Measurements from ENCODE around the gene ZNF837. TPM values are rescaled to one million over a fixed set of nuclear protein-coding genes. Genes with fewer than 3 reads are reported as not detected.

The ZNF837 gene
- polyA plus RNA-seq, 3 donors from 2014 or later = 1.2 to 3.6 (median 1.4) TPM

GRCh38 chr19:58326501-58326913 is 54.3 kb downstream of the ZNF837 start:
- Mint-ChIP-seq H3K27me3 (ENCODE audit: low read depth in 3 of 3) (peaks cover 0 to 2% (median 1%) of the 10 kb centered on the region in 3 donors), H3K4me3 (no peak overlapping the region), H3K27ac (no peak overlapping the region), H3K36me3 (peaks cover 0 to 5% (median 4%) of the 10 kb centered on the region in 3 donors), H3K4me1 (no peaks in the 10 kb centered on the region), H3K9me3 (no peaks in the 10 kb centered on the region)
- DNase-seq = peak in 2 of 3 donors; percentile 90

- no peak overlapping the region for H3K27ac Mint-ChIP-seq
- H3K36me3 Mint-ChIP-seq = peaks cover 0 to 5% (median 4%) of the 10 kb centered on the region in 3 donors
- DNase-seq = no peak
- no peak overlapping the region for H3K4me3 Mint-ChIP-seq
- peaks cover 0 to 2% (median 1%) of the 10 kb centered on the region in 3 donors for H3K27me3 Mint-ChIP-seq (ENCODE audit: low read depth in 3 of 3)
- H3K9me3 Mint-ChIP-seq = no peaks in the 10 kb centered on the region
- no peaks in the 10 kb centered on the region for H3K4me1 Mint-ChIP-seq
Measured at GRCh38 chr19:58325311-58326022, 55.4 kb downstream of the ZNF837 start.

GRCh38 chr19:58319241-58319640 is 61.6 kb downstream of the ZNF837 start:
- Mint-ChIP-seq H3K4me1 (no peaks in the 10 kb centered on the region), H3K4me3 (no peak overlapping the region), H3K9me3 (no peaks in the 10 kb centered on the region), H3K36me3 (peaks cover 7 to 17% (median 15%) of the 10 kb centered on the region in 3 donors), H3K27me3 (ENCODE audit: low read depth in 3 of 3) (peaks cover 0 to 2% (median 0%) of the 10 kb centered on the region in 3 donors), H3K27ac (no peak overlapping the region)
- DNase-seq = no peak

- Mint-ChIP-seq H3K9me3 (no peaks in the 10 kb centered on the region), H3K27me3 (ENCODE audit: low read depth in 3 of 3) (no peaks in the 10 kb centered on the region), H3K4me3 (no peak overlapping the region), H3K36me3 (peaks cover 12 to 22% (median 21%) of the 10 kb centered on the region in 3 donors), H3K4me1 (no peaks in the 10 kb centered on the region), H3K27ac (no peak overlapping the region)
- DNase-seq = no peak
Measured at GRCh38 chr19:58318297-58318696, 62.5 kb downstream of the ZNF837 start.

Other genes with a start within 250 kb of the ZNF837 start
- 10 to 100 TPM in 1 of 3 donors, 1 to 10 TPM in 2; 4.0 to 11.5 (median 6.6) TPM for gene ZNF329, start 230.2 kb downstream of the ZNF837 start, polyA plus RNA-seq
- 10 to 100 TPM; 12.5 to 26.2 (median 20.2) TPM for gene ZNF274, start 198.0 kb downstream of the ZNF837 start, polyA plus RNA-seq
- gene ZNF544, start 152.1 kb downstream of the ZNF837 start, polyA plus RNA-seq = 10 to 100 TPM; 24.1 to 31.4 (median 27.1) TPM
- gene ZNF8, start 102.1 kb downstream of the ZNF837 start, polyA plus RNA-seq = 1 to 10 TPM in 1 of 3 donors, under 1 TPM in 1, not detected in 1; 0.29 to 1.0 TPM
- gene ERVK3-1, start 75.7 kb downstream of the ZNF837 start, polyA plus RNA-seq = 100 to 1,000 TPM in 1 of 3 donors, 10 to 100 TPM in 2; 76.5 to 113 (median 91.6) TPM
- 1 to 10 TPM in 2 of 3 donors, under 1 TPM in 1; 0.90 to 3.0 (median 2.1) TPM for gene ZSCAN22, start 54.0 kb downstream of the ZNF837 start, polyA plus RNA-seq
- gene A1BG, start 27.5 kb downstream of the ZNF837 start, polyA plus RNA-seq = 10 to 100 TPM; 14.4 to 33.4 (median 32.4) TPM
- under 1 TPM; 0.40 to 0.91 (median 0.62) TPM for gene ZNF497, start 18.3 kb downstream of the ZNF837 start, polyA plus RNA-seq
- 1,000 to 10,000 TPM in 1 of 3 donors, 100 to 1,000 TPM in 2; 558 to 1,355 (median 731) TPM for gene RPS5, start 6.2 kb upstream of the ZNF837 start, polyA plus RNA-seq
- not detected for gene RNF225, start 14.6 kb upstream of the ZNF837 start, polyA plus RNA-seq
- gene ZNF584, start 27.6 kb upstream of the ZNF837 start, polyA plus RNA-seq = 10 to 100 TPM in 1 of 3 donors, 1 to 10 TPM in 2; 3.4 to 12.2 (median 4.4) TPM
- 1 to 10 TPM in 1 of 3 donors, under 1 TPM in 1, not detected in 1; 0.60 to 1.2 TPM for gene ZNF132, start 59.1 kb upstream of the ZNF837 start, polyA plus RNA-seq
- gene ZNF324B, start 70.6 kb upstream of the ZNF837 start, polyA plus RNA-seq = 1 to 10 TPM in 2 of 3 donors, not detected in 1; 1.1 to 2.0 TPM
- gene ZNF324, start 86.0 kb upstream of the ZNF837 start, polyA plus RNA-seq = 10 to 100 TPM in 2 of 3 donors, 1 to 10 TPM in 1; 5.8 to 13.8 (median 11.4) TPM
- gene ZNF446, start 95.3 kb upstream of the ZNF837 start, polyA plus RNA-seq = 1 to 10 TPM; 2.3 to 3.6 (median 2.5) TPM
- gene SLC27A5, start 131.0 kb upstream of the ZNF837 start, polyA plus RNA-seq = 10 to 100 TPM in 2 of 3 donors, 1 to 10 TPM in 1; 7.6 to 23.7 (median 14.8) TPM
- gene ZBTB45, start 138.8 kb upstream of the ZNF837 start, polyA plus RNA-seq = 1 to 10 TPM; 2.8 to 7.2 (median 3.4) TPM
- gene TRIM28, start 163.0 kb upstream of the ZNF837 start, polyA plus RNA-seq = 10 to 100 TPM; 34.3 to 36.3 (median 35.7) TPM
- 100 to 1,000 TPM; 210 to 265 (median 231) TPM for gene CHMP2A, start 174.1 kb upstream of the ZNF837 start, polyA plus RNA-seq
- gene UBE2M, start 177.6 kb upstream of the ZNF837 start, polyA plus RNA-seq = 10 to 100 TPM; 10.8 to 18.5 (median 15.5) TPM
- 10 to 100 TPM in 1 of 3 donors, 1 to 10 TPM in 2; 3.2 to 10.4 (median 7.1) TPM for gene MZF1, start 192.3 kb upstream of the ZNF837 start, polyA plus RNA-seq